SKM-1 treated with dmso at 0.1 percent for 144 hours (cell line): ENCODE results near the gene EDAR.

ENCODE experiments used
- DNase-seq: peaks from one replicate; lab custom pipeline; 2025; ENCODE audit not compliant: unreplicated experiment; lab: John Stamatoyannopoulos, UW

Gene EDAR

GRCh38 chr2:108969856-108970255 lies 19.2 kb downstream of the EDAR start:
- no peak for DNase-seq

DNA sequence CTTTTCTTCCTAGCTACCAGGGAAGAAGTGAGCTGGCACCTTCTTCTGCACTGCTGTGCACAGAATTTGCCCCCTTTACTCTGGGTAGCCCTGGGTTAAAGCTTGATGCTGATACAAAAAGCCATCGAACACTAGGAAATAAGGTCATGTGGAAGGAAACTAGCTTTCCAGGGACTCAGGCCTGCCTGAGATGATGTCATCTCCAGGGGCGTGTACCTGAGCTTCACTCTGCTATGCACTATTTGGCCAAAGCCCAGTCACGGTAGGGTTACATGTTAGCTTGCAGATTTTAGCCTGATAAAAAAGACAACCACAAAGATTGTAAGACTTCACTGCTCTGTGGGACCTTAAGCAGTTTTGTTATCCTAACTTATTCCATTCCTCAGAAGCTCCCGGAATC lies 20.4 kb downstream of the EDAR start:
- DNase-seq = no peak

DNA sequence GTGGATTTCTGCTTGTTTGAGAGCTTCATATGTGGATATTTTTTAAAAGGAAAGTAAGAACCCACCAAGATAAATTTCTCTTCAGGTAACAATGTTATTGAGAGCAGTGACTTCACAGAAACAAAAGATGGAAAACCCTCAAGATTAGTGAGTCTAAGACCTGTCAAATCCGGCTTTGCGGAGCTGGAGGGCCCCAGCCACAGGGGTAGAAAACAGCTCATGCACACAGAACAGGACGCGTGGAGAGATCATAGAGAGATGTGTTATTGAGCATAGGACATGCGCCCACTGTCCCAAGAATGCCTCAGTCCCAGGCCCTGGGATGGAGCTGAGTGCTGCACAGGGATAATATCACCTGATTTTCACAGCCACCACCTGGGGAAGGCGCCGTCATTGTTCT lies 21.3 kb downstream of the EDAR start:
- no peak for DNase-seq

GRCh38 chr2:108965540-108966289 lies 23.3 kb downstream of the EDAR start:
- DNase-seq = no peak

DNA sequence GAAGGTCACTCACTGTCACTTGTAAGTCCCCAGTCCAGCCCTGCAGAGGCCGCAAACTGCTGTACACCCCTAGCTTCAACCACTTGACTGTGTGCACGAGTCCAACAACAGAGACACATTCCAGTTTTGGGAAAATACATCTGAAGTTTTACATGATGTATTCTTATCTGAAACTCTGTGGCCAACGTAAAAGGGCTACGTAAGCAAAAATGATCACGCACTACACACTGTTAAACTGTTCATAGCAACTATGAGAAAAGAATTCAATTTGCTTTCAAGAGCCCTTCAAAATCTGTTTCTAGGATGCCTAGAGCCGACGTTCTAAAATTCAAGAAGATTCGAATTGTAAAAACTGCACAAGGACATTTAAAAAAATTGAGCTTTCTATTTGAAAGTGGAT lies 26.0 kb downstream of the EDAR start:
- no peak for DNase-seq

DNA sequence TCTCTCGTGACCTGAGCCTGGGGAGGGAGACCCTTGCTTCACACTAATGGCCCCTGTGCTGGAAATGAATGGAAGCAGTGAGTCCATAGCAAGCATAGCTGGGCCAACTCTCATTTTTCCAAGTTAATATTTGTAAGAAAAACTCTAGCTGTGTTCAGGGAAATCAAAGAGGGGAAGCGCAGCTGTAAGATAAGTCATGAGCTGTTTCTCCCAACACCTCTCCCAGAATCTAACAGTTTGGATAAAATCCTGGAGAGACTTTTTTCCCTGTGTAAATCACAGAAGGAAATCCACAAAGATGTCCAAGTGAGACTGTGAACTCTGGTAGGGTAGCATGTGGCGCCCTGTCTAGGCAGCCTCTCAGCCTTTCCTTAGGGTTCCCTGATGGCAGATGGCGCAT lies 27.2 kb downstream of the EDAR start:
- DNase-seq = no peak

DNA sequence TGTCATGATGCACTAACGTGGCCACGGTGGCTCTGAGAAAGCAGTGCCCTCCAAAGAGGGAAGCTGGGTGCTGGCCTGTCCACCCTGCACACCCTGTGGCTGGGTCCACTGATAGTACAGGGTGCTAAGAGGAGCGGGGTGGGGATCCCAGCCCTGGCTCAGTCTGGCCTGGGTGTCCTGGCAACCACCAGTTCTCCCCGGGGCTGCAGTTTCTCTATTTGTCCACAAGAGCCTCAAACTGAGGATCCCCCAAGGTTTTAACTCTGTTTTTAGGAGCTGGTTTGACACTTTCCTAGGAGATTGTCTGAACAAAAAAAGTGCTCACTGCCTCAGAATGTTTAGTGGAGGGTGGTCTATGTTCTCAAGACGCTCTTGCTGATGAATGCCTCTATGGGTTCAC lies 29.0 kb downstream of the EDAR start:
- no peak for DNase-seq

DNA sequence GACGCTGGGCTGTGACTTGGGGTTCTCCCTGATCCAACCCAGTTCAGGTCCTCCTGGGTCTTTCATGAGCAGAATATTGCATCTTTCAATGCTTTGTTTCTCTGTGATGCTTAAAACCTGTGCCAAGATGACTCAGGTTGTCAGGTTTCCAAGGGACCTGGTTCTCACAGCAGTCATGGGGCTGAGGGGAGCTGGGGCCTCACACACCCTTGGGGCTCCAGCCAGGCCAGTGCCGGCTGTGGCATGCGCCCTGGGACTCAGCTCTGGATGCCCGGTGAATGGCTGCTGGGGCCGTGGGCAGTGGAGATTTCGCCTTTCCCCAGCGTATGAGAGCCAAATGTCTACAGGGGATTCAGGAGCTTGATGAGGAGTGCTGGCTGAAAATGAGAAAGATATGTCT lies 29.6 kb downstream of the EDAR start:
- DNase-seq = no peak

- DNase-seq = no peak
These were observed 30.2 kb downstream of the EDAR start for GRCh38 chr2:108958632-108959341.

DNA sequence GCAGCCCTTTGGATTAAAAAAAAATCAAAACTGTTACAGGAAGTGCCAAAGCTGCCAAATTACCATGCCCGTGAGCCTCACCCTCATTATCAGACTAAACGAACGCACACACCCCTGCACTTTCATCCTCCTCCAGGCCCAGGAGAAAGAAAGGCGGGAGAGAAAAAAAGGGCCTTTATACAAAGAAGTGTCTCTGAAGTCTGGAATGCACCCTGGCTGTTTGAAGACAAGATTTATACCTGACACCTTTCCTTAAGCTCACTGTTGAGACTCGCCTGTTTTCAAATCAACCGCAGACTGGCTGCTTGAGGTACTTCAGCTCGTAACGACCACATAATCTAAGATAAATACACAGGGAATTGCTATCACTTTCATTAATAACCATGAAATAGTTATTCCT lies 31.0 kb downstream of the EDAR start:
- no peak for DNase-seq

GRCh38 chr2:108956375-108956774 lies 32.6 kb downstream of the EDAR start:
- DNase-seq = no peak

- DNase-seq = no peak
These were observed 38.5 kb downstream of the EDAR start for GRCh38 chr2:108950369-108951135.

GRCh38 chr2:108949316-108950239 lies 39.4 kb downstream of the EDAR start:
- no peak for DNase-seq

DNA sequence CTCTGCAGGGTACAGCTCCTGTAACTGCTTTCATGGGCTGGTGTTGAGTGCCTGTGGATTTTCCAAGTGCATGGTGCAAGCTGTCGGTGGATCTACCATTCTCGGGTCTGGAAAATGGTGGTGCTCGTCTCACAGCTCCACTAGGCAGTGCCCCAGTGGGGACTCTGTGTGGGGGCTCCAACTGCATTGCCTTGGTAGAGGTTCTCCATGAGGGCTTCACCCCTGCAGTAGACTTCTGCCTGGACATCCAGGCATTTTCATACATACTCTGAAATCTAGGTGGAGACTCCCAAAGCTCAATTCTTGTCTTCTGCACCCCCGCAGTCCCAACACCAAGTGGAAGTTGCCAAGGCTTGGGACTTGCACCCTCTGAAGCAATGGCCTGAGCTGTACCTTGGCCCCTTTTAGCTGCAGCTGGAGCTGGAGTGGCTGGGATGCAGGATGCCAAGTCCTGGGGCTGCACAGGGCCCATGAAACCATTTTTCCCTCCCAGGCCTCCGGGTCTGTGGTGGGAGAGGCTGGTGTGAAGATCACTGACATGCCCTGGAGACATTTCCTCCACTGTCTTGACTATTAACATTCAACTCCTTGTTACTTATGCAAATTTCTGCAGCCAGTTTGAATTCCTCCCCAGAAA lies 41.6 kb downstream of the EDAR start:
- no peak for DNase-seq

DNA sequence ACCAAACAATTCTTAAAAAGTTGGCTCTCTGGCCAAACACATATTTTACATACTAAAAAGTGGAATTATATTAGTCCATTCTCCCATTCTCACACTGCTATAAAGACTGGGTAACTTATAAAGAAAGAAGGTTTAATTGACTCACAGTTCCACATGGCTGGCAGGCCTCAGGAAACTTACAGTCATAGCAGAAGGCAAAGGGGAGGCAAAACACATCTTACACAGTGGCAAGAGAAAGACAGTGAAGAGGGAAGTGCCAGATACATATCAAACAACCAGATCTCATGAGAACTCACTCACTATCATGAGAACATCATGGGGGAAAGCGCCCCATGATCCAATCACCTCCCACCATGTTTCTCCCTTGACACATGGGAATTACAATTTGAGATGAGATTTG lies 42.6 kb downstream of the EDAR start:
- no peak for DNase-seq

DNA sequence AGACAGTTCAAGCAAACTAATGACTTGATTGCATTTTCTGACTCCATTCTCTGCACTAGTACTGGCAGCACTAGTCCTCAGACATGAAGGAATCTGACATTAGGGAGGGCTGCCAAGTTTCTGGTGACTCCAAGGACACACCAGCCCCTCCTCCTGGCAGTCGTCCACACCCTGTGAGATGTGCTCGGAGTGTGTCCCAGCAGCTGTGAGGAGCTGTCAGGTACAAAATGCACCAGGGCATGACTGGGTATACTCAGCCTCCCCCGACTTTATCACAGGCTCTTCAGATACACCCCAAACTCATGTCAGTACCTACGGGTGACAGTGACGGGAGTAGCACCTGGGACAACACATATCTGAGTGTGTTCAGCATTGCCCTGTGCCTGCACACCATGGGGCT lies 43.1 kb downstream of the EDAR start:
- DNase-seq = no peak

- DNase-seq = no peak
These were observed 44.3 kb downstream of the EDAR start for GRCh38 chr2:108944601-108945331.

GRCh38 chr2:108943751-108944150 lies 45.3 kb downstream of the EDAR start:
- no peak for DNase-seq

GRCh38 chr2:108942888-108943287 lies 46.1 kb downstream of the EDAR start:
- DNase-seq = no peak
